GM23338 (cell line): ENCODE data around the gene GSG1L. TPM values are rescaled to one million over a fixed set of nuclear protein-coding genes. Genes with fewer than 3 reads are reported as not detected.

Experiments
- ATAC-seq: fragments of 200-7000 bp; cut with Tn5 transposase; 3 replicates; pipeline ENCODE4 v1.9.1; 2020
- DNase-seq: peaks from one replicate; pipeline ENCODE4 v3.0.0-alpha.2; 2015; ENCODE audit warnings: low spot score
- H2AFZ ChIP-seq: fragments of 200-600 bp; sonication (generic); 2 replicates; pipeline ENCODE4 v1.8.0; 2016; ENCODE audit warnings: antibody characterized with exemption, mild to moderate bottlenecking, moderate library complexity
- H3F3A ChIP-seq: fragments of 200-600 bp; sonication (generic); replicated peaks from 2 replicates; pipeline ENCODE4 v1.8.0; 2017; ENCODE audit warnings: antibody characterized with exemption, mixed run types, low read depth
- H3K27ac ChIP-seq: fragments of 200-600 bp; sonication (generic); 2 replicates; pipeline ENCODE4 v1.6.1; 2016; ENCODE audit warnings: low read depth
- H3K27me3 ChIP-seq: fragments of 200-600 bp; sonication (generic); 2 replicates; pipeline ENCODE4 v1.8.0; 2016; ENCODE audit warnings: mild to moderate bottlenecking, mixed run types, moderate library complexity; ENCODE audit not compliant: insufficient read depth
- H3K36me3 ChIP-seq: fragments of 200-600 bp; sonication (generic); 2 replicates; pipeline ENCODE4 v1.8.0; 2016; ENCODE audit warnings: mild to moderate bottlenecking; ENCODE audit not compliant: insufficient read depth
- H3K4me1 ChIP-seq: fragments of 200-600 bp; sonication (generic); 2 replicates; pipeline ENCODE4 v1.8.0; 2016; ENCODE audit warnings: mild to moderate bottlenecking, moderate library complexity; ENCODE audit not compliant: insufficient read depth
- H3K4me2 ChIP-seq: fragments of 200-600 bp; sonication (generic); 2 replicates; pipeline ENCODE4 v1.7.1; 2017; ENCODE audit warnings: mixed run types
- H3K4me3 ChIP-seq: fragments of 200-600 bp; sonication (generic); 2 replicates; pipeline ENCODE4 v1.6.1; 2016; ENCODE audit warnings: mixed run types
- H3K79me2 ChIP-seq: fragments of 200-600 bp; sonication (generic); replicated peaks from 2 replicates; pipeline ENCODE4 v1.8.0; 2017; ENCODE audit warnings: mild to moderate bottlenecking; ENCODE audit not compliant: insufficient read depth
- H3K9me2 ChIP-seq: fragments of 200-600 bp; sonication (generic); 2 replicates; pipeline ENCODE4 v1.8.0; 2017; ENCODE audit not compliant: insufficient read depth
- H4K20me1 ChIP-seq: fragments of 200-600 bp; sonication (generic); replicated peaks from 2 replicates; pipeline ENCODE4 v1.8.0; 2017; ENCODE audit warnings: mild to moderate bottlenecking; ENCODE audit not compliant: insufficient read depth
- H3K27ac Mint-ChIP-seq: 2 replicates; pipeline ENCODE4 v1.8.0; 2020; ENCODE audit warnings: inconsistent platforms, mild to moderate bottlenecking, moderate library complexity, mixed read lengths
- H3K27me3 Mint-ChIP-seq: 3 replicates; pipeline ENCODE4 v1.8.0; 2022; ENCODE audit warnings: low read depth, mild to moderate bottlenecking, moderate library complexity, mixed read lengths, inconsistent platforms; ENCODE audit not compliant: insufficient read depth, poor library complexity
- H3K36me3 Mint-ChIP-seq: 3 replicates; pipeline ENCODE4 v1.8.0; 2021; ENCODE audit warnings: low read depth, mild to moderate bottlenecking, inconsistent platforms, moderate library complexity, mixed read lengths
- H3K4me1 Mint-ChIP-seq: 3 replicates; pipeline ENCODE4 v1.8.0; 2020; ENCODE audit warnings: mild to moderate bottlenecking, inconsistent platforms, mixed read lengths
- H3K4me3 Mint-ChIP-seq: 3 replicates; pipeline ENCODE4 v1.8.0; 2021; ENCODE audit warnings: moderate library complexity, mild to moderate bottlenecking, inconsistent platforms, mixed read lengths
- H3K9me3 Mint-ChIP-seq: 3 replicates; pipeline ENCODE4 v1.8.0; 2020; ENCODE audit warnings: moderate library complexity, mild to moderate bottlenecking, inconsistent platforms, mixed read lengths
- CREB1 ChIP-seq: fragments of 250-450 bp; sonication (Bioruptor Pico); IDR thresholded peaks from 2 replicates; pipeline ENCODE4 v1.5.0; 2020; ENCODE audit warnings: low read depth, mild to moderate bottlenecking, moderate library complexity
- CTCF ChIP-seq, 2 experiments: fragments of 200-600 bp in 1 of 2; sonication (generic) in 1 of 2; conservative IDR thresholded peaks; 2 replicates each; pipeline versions ENCODE4 v1.5.1 to v1.6.1; 2016 to 2017; ENCODE audit warnings: antibody characterized with exemption in 2 of 2, low read depth in 2 of 2, mild to moderate bottlenecking in 2 of 2, moderate library complexity in 1 of 2
- ETS1 ChIP-seq: IDR thresholded peaks from 2 replicates; pipeline ENCODE4 v1.6.1; 2016; ENCODE audit warnings: antibody characterized with exemption
- EZH2 ChIP-seq: fragments of 200-600 bp; sonication (generic); IDR thresholded peaks from one replicate; pipeline ENCODE4 v1.8.0; 2017; ENCODE audit warnings: antibody characterized with exemption, mild to moderate bottlenecking, low read depth; ENCODE audit not compliant: unreplicated experiment
- EZH2phosphoT487 ChIP-seq: fragments of 200-600 bp; sonication (generic); IDR thresholded peaks from one replicate; pipeline ENCODE4 v1.8.1; 2018; ENCODE audit warnings: antibody characterized with exemption; ENCODE audit not compliant: unreplicated experiment
- JUNB ChIP-seq: IDR thresholded peaks from one replicate; pipeline ENCODE4 v1.6.1; 2016; ENCODE audit warnings: antibody characterized with exemption; ENCODE audit not compliant: unreplicated experiment
- NANOG ChIP-seq: IDR thresholded peaks from 2 replicates; pipeline ENCODE4 v1.6.1; 2016; ENCODE audit warnings: antibody characterized with exemption, borderline replicate concordance
- POLR2AphosphoS5 ChIP-seq: IDR thresholded peaks from 2 replicates; pipeline ENCODE4 v1.6.1; 2016; ENCODE audit warnings: antibody characterized with exemption, low read depth
- REST ChIP-seq: IDR thresholded peaks from one replicate; pipeline ENCODE4 v1.6.1; 2018; ENCODE audit warnings: antibody characterized with exemption; ENCODE audit not compliant: unreplicated experiment
- STAT1 ChIP-seq: IDR thresholded peaks from one replicate; pipeline ENCODE4 v1.6.1; 2016; ENCODE audit warnings: antibody characterized with exemption; ENCODE audit not compliant: unreplicated experiment
- ZNF114 ChIP-seq: fragments of 250-450 bp; sonication (Bioruptor Pico); IDR thresholded peaks from 2 replicates; pipeline ENCODE4 v1.5.0; 2020; ENCODE audit warnings: mild to moderate bottlenecking, moderate library complexity
- ZNF331 ChIP-seq: fragments of 250-450 bp; sonication (Bioruptor Pico); IDR thresholded peaks from 2 replicates; pipeline ENCODE4 v1.5.0; 2020; ENCODE audit warnings: low read depth, mild to moderate bottlenecking, moderate library complexity
- ZNF462 ChIP-seq: fragments of 250-450 bp; sonication (Bioruptor Pico); IDR thresholded peaks from 2 replicates; pipeline ENCODE4 v1.5.0; 2020; ENCODE audit warnings: mild to moderate bottlenecking, moderate library complexity
- polyA plus RNA-seq: library from polyadenylated mRNA; unstranded; fragments of >200 nt; fragmentation: Nextera tagmentation; extraction: Ambion mirVana; gene quantifications from 2 replicates; pipeline ENCODE4 v1.2.1, GENCODE V29; 2016
- total RNA-seq: library from RNA; depleted of rRNA; stranded (reverse); fragments of >200 nt; shearing (Covaris generic); gene quantifications from 2 replicates; pipeline ENCODE4 v1.2.3, GENCODE V29; 2014

Gene GSG1L
- total and polyA plus RNA-seq, 2 experiments from 2014 or later: 0.36 to 0.63 TPM

DNA sequence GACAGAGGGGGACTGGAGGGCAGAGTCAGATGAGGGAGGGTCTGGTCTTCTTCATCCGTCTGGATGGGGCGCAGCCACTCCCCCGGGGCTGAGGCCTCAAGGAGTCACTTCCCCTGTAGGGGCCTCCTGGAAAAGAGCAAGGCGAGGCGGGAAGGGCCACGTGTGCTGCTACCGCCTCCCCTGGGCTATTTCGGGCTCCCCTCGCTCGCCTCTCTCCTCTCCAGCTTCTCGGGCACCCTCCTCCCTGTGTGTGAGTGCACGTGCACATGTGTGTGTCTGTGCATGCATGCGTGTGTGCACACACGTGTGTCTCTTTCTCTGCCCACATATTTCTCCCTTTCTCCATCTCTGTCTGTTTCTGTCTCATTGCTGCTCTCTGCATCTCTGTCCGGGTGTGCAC, 10.1 kb downstream of the GSG1L start:
- H3K27ac Mint-ChIP-seq: no peak overlapping the region
- peaks cover 4% of the 10 kb centered on the region; the same call in 2 of the 3 replicates for H3K4me1 Mint-ChIP-seq
- Histone ChIP-seq H3K4me1 (no peaks in the 10 kb centered on the region), H3F3A (no peaks in the 10 kb centered on the region), H3K4me3 (no peak overlapping the region), H2AFZ (no peak overlapping the region), H4K20me1 (no peaks in the 10 kb centered on the region), H3K79me2 (no peaks in the 10 kb centered on the region), H3K9me2 (0 out of 2 replicates have a peak, but pooled peaks cover 3% of the 10 kb centered on the region), H3K27me3 (no peaks in the 10 kb centered on the region), H3K4me2 (no peak overlapping the region), H3K27ac (no peak overlapping the region), H3K36me3 (no peaks in the 10 kb centered on the region)
- no peaks in the 10 kb centered on the region; the same call in 2 of the 3 replicates for H3K9me3 Mint-ChIP-seq
- no peak for TF ChIP-seq ZNF331 (CRISPR knock-in tag)
- TF ChIP-seq NANOG: no peak
- TF ChIP-seq STAT1: no peak
- no peak for TF ChIP-seq ZNF114 (CRISPR knock-in tag)
- no peak for TF ChIP-seq CTCF (conservative IDR thresholded peaks at IDR 0.05; ENCODE audit: low read depth in 2 of 2)
- TF ChIP-seq ETS1: no peak
- TF ChIP-seq EZH2phosphoT487: no peak
- no peak for TF ChIP-seq ZNF462
- TF ChIP-seq POLR2AphosphoS5: no peak
- TF ChIP-seq JUNB: no peak
- TF ChIP-seq CREB1 (CRISPR knock-in tag): no peak
- TF ChIP-seq EZH2: no peak
- TF ChIP-seq REST: no peak
- H3K36me3 Mint-ChIP-seq: no peaks in the 10 kb centered on the region
- H3K27me3 Mint-ChIP-seq: peaks cover 2% of the 10 kb centered on the region
- ATAC-seq (peak; percentile 50; the same call in 2 of the 3 replicates), DNase-seq (no peak)
- no peak overlapping the region for H3K4me3 Mint-ChIP-seq
